Embryonic facial prominence (tissue), 1 donor: ENCODE data around the gene TESPA1.
A peak's percentile ranks its signal among the peaks of the same experiment; 100 is the strongest.
"Not testable (repeated sequence)": the region's sequence is repeated elsewhere in the genome, so short reads cannot be mapped to it uniquely, and the experiment has no call there.

Source experiments
- DNase-seq: peaks from one replicate; pipeline ENCODE4 v3.0.0-alpha.2; 2016; ENCODE audit errors: extremely low spot score

Gene TESPA1

DNA sequence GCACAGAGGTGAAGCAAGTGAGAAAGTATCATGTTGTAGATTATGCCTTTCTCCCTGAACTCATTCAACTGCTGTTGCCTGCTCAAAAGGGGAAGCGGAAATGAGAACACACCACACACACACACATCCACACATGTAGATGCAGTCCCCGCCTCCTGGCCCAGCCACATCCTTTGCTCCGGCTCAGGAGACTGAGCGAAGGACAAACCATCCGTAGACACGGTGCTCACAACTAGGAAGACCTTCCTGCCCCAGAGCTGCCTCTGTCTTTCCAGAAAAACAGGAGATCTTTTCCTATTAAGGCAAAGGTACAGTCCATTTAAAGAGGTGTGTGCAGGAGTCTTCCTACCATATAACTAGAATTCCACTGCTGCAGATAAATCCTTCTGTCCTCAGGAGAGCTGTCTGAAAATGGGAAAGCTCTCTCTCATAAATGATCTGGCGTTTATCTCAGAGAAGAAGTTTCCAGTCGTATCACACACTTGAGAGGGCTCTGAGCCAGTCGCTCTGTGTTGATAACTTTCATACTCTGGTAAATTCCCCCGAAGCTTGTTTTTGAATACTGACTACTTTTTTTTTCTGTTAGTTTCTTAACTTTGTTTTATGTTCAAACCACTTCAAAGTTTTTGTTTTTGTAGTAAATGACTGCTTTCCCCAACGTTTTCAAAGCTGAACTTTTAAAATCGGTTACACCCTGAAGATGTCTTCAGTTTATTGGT lies at the start of gene TESPA1:
Gene TESPA1 (minus strand): TSS at position 105 of the 719 bp plus-strand sequence. CDS start 10,200 bp downstream, outside the sequence.
- DNase-seq: no peak

DNA sequence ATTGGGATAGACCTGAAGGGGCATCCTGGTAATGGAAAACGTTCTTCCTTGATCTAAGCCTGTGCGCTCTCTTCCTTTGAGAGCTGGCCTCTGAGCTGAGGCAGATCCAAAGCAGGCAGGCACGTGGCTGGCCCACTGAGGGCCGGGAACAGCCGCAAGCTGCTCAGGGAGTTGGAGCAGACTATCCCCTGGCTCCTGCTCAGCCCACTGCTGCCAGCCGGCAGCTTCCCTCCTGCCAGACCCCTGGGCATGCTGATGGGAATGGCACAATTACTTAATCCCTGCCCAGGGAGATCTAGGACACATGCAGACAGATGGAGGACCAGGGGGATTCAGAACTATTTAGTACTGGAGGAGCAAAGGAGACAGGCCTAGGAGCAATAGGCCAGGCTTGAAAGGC lies 49.7 kb upstream of the TESPA1 start:
- no peak for DNase-seq

DNA sequence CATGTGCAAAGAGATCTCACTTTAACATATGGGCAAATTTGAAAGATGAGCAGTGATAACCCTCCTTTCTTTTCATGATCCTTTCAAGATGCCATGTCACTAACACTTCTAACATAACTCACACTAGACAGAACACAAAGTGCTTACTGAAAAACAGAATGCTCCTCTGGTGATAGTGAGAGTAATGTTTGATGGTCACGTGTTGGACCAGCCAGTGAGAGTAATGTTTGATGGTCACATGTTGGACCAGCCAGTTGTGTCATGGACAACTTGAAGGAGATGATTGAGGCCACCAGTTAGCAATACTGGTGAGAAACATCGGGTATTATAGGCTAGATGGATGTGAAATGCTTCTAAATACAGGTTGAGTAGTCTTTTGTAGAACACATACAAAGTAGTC lies 40.9 kb upstream of the TESPA1 start:
- no peak for DNase-seq

DNA sequence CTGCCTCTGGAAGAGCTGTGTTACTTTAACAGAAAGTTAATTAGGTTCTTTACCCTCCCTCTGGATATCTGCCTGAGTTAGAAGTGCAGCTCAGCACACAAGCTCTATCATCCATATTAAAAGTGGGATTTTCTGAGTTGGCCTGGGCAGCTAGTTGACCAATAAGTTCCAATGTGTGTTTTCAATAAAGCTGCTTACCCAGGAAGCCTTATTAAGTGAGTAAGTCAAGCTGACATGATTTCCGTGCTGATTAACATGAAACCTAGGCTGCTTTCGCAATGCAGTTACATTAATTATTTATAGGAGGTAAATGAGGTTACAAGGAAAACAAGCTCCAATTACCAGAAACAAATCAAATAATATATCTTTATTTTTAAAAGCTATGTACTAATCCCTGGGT lies 40.0 kb upstream of the TESPA1 start:
- no peak for DNase-seq

DNA sequence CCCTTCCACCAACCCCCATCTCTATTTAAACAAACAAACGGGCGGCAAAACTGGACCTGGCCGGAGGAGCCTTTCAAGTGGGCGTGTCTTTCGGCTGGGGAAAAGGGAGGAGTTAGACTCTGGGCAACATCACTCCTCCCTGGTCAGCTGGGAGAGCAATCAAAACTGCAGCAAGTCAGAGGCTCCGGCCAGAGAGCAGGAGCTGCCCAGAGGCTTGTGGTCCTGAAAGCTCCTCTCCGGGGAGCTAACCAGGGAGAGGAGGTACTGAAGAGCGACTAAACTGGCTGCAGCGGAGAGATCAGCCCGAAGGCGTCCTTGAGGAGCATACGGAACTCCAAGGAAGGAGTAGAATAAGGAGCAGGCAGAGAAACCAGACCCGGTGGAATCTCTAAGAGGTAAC lies 35.2 kb upstream of the TESPA1 start, which contains the start of gene NEUROD4:
Gene NEUROD4 (plus strand): TSS at position 191 of the 400 bp plus-strand sequence. CDS start 6,466 bp downstream, outside the sequence.
- DNase-seq: peak; percentile 13

DNA sequence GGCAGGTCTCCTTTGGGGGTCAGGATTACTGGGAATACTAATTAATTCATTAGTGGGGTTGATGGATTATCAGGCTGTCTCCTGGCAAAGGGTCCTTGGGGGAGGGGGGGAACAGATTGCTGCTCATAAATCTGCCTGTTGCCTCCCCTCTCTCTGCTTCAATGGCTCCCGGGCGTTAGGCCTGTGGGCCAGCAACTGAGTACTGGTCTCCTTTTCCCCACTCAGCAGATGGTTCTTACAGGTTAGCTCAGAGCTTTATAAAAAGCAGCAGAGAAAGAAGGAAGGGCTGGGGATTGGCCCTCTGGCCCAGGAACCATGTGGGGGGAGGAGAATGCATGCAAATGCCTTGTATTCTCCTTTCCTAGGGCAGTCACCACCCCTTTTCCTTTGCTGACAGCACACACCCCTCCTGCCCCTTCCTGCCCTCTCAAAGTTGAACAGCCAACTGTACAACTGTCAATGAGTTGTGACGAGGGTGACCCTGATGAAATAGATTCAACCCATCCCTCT lies 32.9 kb upstream of the TESPA1 start:
- no peak for DNase-seq

DNA sequence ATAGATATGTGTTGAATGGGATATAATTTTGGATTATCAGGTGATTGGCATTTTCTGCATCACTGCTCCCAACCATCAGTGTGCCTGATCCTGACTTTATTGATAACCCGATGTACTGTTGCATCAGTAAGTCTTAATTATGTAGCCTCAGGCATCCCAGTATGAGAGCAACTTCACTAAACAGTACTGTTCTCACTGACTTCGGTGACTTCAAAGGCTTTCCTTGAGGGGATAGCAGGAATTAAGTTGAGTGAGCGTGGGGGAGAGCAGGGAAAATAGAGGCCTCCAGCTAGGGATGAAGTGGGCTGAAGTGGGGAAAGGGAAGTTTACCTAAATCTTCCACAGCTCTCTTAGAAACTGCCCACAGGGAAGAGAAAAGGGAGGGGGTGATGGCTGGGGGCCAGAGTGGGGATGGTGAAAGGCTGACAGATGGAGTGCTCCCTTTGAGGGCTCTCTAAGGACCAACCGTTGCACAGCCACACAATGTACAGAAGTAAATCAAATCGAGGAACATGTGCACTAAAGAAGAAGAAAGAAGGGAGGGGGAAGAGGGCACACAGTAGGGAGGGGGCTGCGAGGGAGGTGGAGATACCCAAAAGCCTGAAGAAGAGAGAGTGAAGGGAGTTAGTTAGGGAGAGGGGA lies 24.5 kb upstream of the TESPA1 start:
- DNase-seq: no peak

DNA sequence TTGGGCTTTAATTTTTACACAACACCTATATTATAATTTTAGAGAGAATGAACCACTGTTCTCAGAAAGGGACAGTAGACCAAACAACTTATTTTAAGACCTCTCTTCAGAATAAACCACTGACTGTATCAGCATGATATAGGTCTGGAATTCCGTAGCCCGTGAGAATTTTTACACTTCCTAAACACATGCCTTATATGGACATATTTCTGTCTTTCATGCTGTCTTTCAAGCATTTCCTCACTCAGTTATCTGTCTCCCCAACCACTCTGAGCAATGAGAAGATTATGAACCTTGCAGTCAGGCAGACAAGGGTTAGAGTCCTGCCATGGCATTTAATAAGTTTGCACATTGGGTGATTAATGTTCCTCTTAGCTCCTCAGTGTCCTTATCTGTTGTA lies 17.8 kb upstream of the TESPA1 start:
- no peak for DNase-seq

DNA sequence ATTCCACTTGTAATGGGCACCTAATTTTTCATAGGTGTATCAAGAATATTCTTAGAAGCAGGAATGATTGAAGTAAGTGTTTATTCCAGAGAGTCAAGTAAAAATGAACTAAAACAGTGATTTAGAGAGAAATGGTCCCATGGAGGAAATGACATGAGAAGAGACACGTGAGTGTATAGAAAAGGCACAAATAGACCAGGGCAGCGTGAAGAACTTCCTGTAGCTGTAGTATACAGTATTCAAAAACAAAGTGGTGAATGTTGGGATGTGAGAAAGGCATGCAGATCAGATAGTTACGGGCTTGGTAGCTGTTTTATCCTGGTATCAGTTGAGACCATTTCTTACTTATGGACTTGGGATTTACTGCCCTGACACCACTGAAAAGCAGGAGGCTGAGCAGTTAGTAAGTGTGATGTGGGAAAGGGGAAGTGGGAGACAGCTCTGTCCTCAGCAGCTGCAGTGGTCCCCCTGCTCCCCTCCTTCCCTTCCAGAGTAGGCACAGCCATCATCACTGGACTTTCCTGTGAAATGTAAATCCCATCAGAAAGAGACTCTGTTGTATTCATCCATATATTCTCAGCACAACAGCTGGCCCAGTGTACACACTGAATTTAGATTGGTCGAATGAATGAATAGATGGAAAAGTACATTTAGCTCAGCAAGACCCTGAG lies 16.8 kb upstream of the TESPA1 start:
- no peak for DNase-seq

- no peak for DNase-seq
These were observed 14.5 kb upstream of the TESPA1 start for GRCh38 chr12:54998958-54999510.

- no peak for DNase-seq
These were observed 13.5 kb upstream of the TESPA1 start for GRCh38 chr12:54997929-54998522.

DNA sequence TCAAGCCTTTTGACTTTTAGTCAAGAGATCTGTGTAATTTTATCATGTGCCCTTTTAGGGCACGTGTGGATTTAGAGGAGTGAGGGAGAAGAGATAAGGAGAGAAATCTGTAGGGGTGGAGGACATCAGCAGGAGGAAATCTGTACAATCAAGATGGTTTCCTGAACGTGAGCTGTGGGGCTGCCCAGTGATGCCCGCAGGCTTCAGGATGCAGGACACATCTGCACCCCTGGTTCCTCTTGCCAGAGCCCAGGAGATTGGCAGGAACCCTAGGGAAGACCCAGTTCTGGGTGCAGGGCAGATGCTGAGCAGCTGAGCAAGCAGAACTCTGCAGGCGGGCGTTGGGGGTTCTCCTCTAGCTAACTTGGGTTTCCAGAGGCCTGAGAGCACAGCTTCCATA lies 11.6 kb upstream of the TESPA1 start:
- no peak for DNase-seq

DNA sequence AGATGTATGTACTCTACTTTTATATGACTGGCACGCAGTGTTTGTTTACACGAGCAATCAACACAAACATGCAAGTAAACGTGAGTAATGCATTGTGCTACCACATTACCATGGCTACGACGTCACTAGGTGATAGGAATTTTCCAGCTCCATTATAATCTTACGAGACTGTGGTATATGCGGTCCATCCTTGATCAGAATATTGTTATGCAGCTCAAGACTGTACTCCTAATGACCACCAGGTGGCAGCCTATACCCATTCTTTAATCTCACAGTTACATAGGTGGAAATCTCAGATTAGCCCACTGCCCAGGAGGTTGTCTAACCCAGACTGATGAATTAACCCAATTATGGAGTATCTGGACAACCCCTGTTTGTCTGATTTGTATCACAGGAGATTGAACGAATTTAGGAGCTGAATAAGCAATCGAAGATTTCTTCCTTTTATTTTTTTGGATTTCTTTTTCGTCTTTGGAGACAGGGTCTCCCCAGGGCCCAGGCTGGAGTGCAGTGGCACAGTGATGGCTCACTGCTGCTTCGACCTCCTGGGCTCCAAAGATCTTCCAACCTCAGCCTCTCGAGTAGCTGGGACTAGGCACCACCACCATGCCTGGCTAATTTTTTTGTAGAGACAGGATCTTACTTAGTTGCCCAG lies 8.7 kb upstream of the TESPA1 start:
- peak; percentile 61 for DNase-seq

DNA sequence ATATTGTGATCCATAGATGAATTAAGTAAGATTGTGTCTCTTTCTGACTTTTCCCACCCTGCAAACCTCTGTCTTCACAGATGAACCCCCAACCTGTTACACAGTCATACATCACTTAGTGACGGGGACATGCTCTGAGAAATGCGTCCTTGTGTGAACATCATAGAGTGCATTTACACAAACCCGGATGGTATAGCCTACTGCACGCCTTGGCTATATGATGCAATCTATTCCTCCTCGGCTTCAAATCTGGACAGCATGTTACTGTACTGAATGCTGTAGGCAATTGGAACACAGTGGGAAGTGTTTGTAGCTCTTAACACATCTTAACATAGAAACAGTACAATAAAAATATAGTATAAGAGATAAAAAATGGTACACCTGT lies 7.4 kb upstream of the TESPA1 start:
- no peak for DNase-seq

DNA sequence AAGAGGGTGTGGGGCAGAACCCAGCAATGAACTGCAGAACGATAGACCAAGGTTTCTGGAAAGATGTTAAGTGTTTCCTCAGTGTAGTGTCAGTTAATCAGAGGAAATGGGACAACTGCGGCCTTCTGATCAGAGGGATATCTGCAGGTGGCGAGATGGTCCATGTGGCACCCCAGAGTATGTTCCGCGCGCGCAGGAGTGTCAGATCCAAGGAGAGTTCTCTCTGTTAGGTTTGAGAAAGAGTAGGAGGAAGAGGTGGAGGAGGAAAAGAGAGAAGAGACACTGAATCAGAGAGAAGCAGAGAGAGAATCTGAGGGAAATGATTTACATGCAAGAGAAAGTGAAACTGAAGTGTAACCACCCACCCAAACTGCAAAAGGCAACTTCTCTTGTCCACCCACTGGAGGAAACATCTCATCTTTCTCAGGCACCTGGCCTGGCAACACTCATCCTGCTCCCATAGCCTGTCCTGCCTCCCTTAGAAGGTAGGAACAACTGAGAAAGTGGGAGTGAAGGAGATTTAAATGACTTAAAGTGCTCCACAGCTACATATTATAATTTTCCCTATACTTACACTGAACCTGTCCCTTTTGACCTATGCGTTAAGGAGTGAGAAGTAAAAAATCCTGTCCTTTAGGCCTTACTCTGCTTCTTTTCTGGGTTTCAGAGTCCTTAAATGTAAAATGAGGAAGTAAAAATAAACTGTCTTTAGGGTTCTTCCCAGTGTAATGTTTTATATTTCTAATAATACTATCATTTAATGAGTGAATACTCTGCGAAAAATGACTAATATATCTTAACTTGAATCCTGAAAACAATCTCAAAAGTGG lies 6.8 kb upstream of the TESPA1 start:
- DNase-seq: no peak

DNA sequence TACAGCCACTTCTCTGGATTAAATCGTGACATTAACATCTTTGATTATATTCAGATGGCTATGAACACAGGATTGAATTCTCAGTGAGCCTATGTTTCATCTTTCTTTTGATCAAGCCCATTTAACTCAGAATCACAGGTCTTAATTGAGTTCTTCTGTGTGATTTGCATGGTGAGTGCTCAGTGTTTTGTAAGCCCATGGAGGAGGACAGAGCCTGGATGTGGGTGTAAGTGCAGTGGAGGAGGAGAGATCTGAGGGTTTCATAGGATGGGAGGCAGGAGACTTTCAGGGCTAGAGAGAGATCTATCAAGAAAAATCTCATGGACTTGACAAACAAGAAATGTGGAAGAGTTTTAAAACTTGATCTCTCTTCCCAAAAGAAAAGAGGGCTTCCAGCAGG lies 5.3 kb upstream of the TESPA1 start:
- DNase-seq: no peak

- DNase-seq: no peak
These were observed 4.0 kb upstream of the TESPA1 start for GRCh38 chr12:54988402-54989054.

DNA sequence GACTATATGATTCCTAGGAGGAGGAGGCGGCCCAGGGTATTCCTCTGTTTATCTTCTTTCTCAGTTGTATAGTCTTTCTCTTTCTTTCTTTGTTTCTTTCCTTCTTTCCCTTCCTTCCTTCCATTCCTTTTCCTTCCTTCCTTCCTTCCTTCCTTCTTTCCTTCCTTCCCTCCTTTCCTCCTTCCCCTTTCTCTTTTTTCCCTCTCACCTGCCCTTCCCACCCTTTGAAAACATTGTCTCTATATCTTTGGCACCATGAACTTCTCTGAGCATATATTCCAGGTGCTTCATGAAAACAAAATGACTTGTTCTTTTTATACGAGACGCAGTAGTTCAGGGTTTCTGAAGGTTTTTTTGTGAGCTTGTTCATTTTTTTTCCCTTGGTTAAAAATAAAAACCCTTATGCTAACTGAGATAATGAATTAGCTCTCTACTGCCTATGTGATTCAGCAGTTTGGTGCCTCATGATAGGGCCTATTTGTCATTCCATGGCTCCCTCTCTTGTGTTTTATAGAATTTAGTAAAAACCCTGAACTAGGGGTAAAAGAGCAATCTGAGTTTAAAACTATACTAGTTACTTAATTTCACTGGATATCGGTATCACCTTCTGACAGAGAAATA lies 3.2 kb upstream of the TESPA1 start:
- no peak for DNase-seq

DNA sequence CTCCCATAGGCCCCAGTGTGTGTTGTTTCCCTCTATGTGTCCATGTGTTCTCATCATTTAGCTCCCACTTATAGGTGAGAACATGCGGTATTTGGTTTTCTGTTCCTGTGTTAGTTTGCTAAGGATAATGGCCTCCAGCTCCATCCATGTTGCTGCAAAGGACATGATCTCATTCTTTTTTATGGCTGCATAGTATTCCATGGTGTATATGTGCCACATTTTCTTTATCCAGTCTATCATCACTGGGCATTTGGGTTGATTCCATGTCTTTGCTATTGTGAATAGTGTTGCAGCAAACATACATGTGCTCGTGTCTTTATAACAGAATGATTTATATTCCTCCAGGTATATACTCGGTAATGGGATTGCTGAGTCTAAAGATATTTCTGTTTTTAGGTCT lies 2.2 kb upstream of the TESPA1 start:
- DNase-seq: not testable (repeated sequence)
